DMS 273 (cell line): Measurements from ENCODE around the gene MARCHF10.

Source experiments
- DNase-seq: peaks from one replicate; lab custom pipeline; 2025; ENCODE audit not compliant: unreplicated experiment; lab: John Stamatoyannopoulos, UW

Gene MARCHF10

GRCh38 chr17:62681061-62681938 is 126.8 kb downstream of the MARCHF10 start:
- peak; percentile 82 for DNase-seq

- peak; percentile 95 for DNase-seq
Measured at GRCh38 chr17:62680541-62681052, 127.5 kb downstream of the MARCHF10 start.

- DNase-seq = no peak
Measured at GRCh38 chr17:62679866-62680377, 128.2 kb downstream of the MARCHF10 start.

GRCh38 chr17:62678214-62678919 is 129.7 kb downstream of the MARCHF10 start:
- no peak for DNase-seq

- no peak for DNase-seq
Measured at GRCh38 chr17:62676952-62677596, 131.0 kb downstream of the MARCHF10 start.

GRCh38 chr17:62676231-62676943 is 131.7 kb downstream of the MARCHF10 start:
- DNase-seq = no peak

GRCh38 chr17:62675701-62676100 is 132.4 kb downstream of the MARCHF10 start:
- DNase-seq = no peak

- no peak for DNase-seq
Measured at GRCh38 chr17:62675260-62675659, 132.9 kb downstream of the MARCHF10 start.

GRCh38 chr17:62674841-62675240 is 133.3 kb downstream of the MARCHF10 start:
- DNase-seq = no peak

- no peak for DNase-seq
Measured at GRCh38 chr17:62674363-62674739, 133.8 kb downstream of the MARCHF10 start.

- no peak for DNase-seq
Measured at GRCh38 chr17:62673614-62674362, 134.3 kb downstream of the MARCHF10 start.

GRCh38 chr17:62672957-62673356 is 135.2 kb downstream of the MARCHF10 start:
- no peak for DNase-seq

- peak; percentile 28 for DNase-seq
Measured at GRCh38 chr17:62671553-62671952, 136.6 kb downstream of the MARCHF10 start.

GRCh38 chr17:62670202-62670821 is 137.8 kb downstream of the MARCHF10 start:
- peak; percentile 46 for DNase-seq

- peak; percentile 18 for DNase-seq
Measured at GRCh38 chr17:62668091-62668804, 139.9 kb downstream of the MARCHF10 start.

- no peak for DNase-seq
Measured at GRCh38 chr17:62666801-62667591, 141.1 kb downstream of the MARCHF10 start.

GRCh38 chr17:62666061-62666800 is 141.9 kb downstream of the MARCHF10 start:
- DNase-seq = peak; percentile 32
